ENCODE data around the gene POTEF.
A peak's percentile ranks its signal among the peaks of the same experiment; 100 is the strongest.
"Not testable (repeated sequence)": the region's sequence is repeated elsewhere in the genome, so short reads cannot be mapped to it uniquely, and the experiment has no call there.

POTEF gene

GRCh38 chr2:130152816-130153595 lies 24.0 kb upstream of the POTEF start:
- DNase-seq: no peak

GRCh38 chr2:130152136-130152815 lies 23.3 kb upstream of the POTEF start:
- not testable (repeated sequence) for DNase-seq

- DNase-seq: not testable (repeated sequence)
Observed at GRCh38 chr2:130151145-130151512, 22.1 kb upstream of the POTEF start.

- no peak for DNase-seq
Observed at GRCh38 chr2:130150181-130151144, 21.4 kb upstream of the POTEF start.

- not testable (repeated sequence) for DNase-seq
Observed at GRCh38 chr2:130148515-130148914, 19.5 kb upstream of the POTEF start.

GRCh38 chr2:130145006-130145414 lies 16.0 kb upstream of the POTEF start, which contains the start of gene CCDC74B:
Gene CCDC74B, minus strand, starts transcription at chr2:130145112. Its CDS starts 116 bp downstream, at chr2:130144996.
- DNase-seq: peak; percentile 64

GRCh38 chr2:130143266-130144039 lies 14.4 kb upstream of the POTEF start:
- not testable (repeated sequence) for DNase-seq

GRCh38 chr2:130142396-130143265 lies 13.6 kb upstream of the POTEF start:
- DNase-seq: not testable (repeated sequence)

GRCh38 chr2:130141645-130142370 lies 12.8 kb upstream of the POTEF start:
- not testable (repeated sequence) for DNase-seq

- not testable (repeated sequence) for DNase-seq
Observed at GRCh38 chr2:130141002-130141401, 12.0 kb upstream of the POTEF start.

- not testable (repeated sequence) for DNase-seq
Observed at GRCh38 chr2:130140516-130140915, 11.5 kb upstream of the POTEF start.

GRCh38 chr2:130139331-130140280 lies 10.6 kb upstream of the POTEF start:
- not testable (repeated sequence) for DNase-seq

GRCh38 chr2:130138841-130139251 lies 9.8 kb upstream of the POTEF start:
- DNase-seq: not testable (repeated sequence)

- not testable (repeated sequence) for DNase-seq
Observed at GRCh38 chr2:130138326-130138725, 9.3 kb upstream of the POTEF start.

- not testable (repeated sequence) for DNase-seq
Observed at GRCh38 chr2:130137118-130137517, 8.1 kb upstream of the POTEF start.

- not testable (repeated sequence) for DNase-seq
Observed at GRCh38 chr2:130136546-130136945, 7.5 kb upstream of the POTEF start.

GRCh38 chr2:130135692-130136541 lies 6.9 kb upstream of the POTEF start:
- no peak for DNase-seq

GRCh38 chr2:130128464-130128863 lies 558 bp downstream of the POTEF start:
- not testable (repeated sequence) for DNase-seq
